ENCODE data around the gene CHRDL2. TPM values are rescaled to one million over a fixed set of nuclear protein-coding genes. Genes with fewer than 3 reads are reported as not detected.
"Not testable (repeated sequence)": the region's sequence is repeated elsewhere in the genome, so short reads cannot be mapped to it uniquely, and the experiment has no call there.

Gene CHRDL2
- total RNA-seq, 4 donors from 2014 or later, result not detected

- no peak for TF ChIP-seq POLR2A (IDR thresholded peaks at IDR 0.05)
- no peak for TF ChIP-seq CTCF (IDR thresholded peaks at IDR 0.05)
- no peak for DNase-seq (ENCODE audit: low spot score in 2 of 2)
- intact Hi-C loops (cut with DNase I; ENCODE audit: low total_unique reads), result no loop called here
- H3K4me3 ChIP-seq (ENCODE audit: low read depth, poor library complexity, severe bottlenecking), result no peak overlapping the region
- 76 to 77% methylated on average over 2 of the region's 2 CpGs for WGBS, 2 donors
Observed at GRCh38 chr11:74751303-74751702, 20.1 kb upstream of the CHRDL2 start.

DNA sequence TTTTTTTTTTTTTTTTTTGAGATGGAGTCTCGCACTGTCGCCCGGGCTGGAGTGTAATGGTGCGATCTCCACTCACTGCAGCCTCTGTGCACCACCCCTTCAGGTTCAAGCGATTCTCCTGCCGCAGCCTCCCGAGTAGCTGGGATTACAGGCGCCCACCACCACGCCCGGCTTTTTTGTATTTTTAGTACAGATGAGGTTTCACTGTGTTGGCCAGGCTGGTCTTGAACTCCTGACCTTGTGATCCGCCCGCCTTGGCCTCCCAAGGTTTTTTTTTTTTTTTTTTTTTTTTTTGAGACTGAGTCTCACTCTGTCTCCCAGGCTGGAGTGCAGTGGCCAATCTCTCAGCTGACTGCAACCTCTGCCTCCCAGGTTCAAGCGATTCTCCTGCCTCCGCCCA, 19.4 kb upstream of the CHRDL2 start:
- DNase-seq (ENCODE audit: low spot score in 2 of 2); H3K4me3 ChIP-seq (ENCODE audit: low read depth, poor library complexity, severe bottlenecking); intact Hi-C loops (cut with DNase I; ENCODE audit: low total_unique reads): not testable (repeated sequence)
- 94 to 95% methylated on average over 14 of the region's 14 CpGs for WGBS, 2 donors

DNA sequence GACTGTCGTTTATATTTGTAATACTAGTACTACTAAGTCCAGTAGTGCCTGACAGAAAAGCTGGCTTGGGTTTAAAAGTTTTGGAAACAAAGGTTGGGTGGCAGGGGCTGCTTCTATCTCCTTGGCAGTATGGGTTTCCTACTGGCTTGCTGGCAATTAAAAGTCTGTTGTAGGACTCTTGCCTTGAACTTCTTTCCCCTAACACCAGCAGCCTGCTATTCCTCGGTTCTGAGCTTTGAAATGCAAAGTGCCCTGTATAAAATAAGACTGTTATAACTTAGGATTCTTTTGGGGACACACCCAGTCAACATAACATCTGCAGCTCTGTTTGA, 18.7 kb upstream of the CHRDL2 start:
- DNase-seq (ENCODE audit: low spot score in 2 of 2), result no peak
- H3K4me3 ChIP-seq (ENCODE audit: low read depth, poor library complexity, severe bottlenecking), result peak overlapping the region; percentile 66
- no peak for TF ChIP-seq CTCF (IDR thresholded peaks at IDR 0.05)
- TF ChIP-seq POLR2A (IDR thresholded peaks at IDR 0.05), result no peak
- 3 to 7% methylated on average over 2 of the region's 2 CpGs for WGBS, 2 donors
- intact Hi-C loops (cut with DNase I; ENCODE audit: low total_unique reads), result no loop called here

- H3K4me3 ChIP-seq (ENCODE audit: low read depth, poor library complexity, severe bottlenecking), result peak overlapping the region; percentile 66
- peak; percentile 21 to 88 for DNase-seq (ENCODE audit: low spot score in 2 of 2)
- no peak for TF ChIP-seq POLR2A (IDR thresholded peaks at IDR 0.05)
- no peak for TF ChIP-seq CTCF (IDR thresholded peaks at IDR 0.05)
- intact Hi-C loops (cut with DNase I; ENCODE audit: low total_unique reads), result no loop called here
- 1% methylated on average over 30 to 41 of the region's 63 CpGs for WGBS, 2 donors
Observed at GRCh38 chr11:74749127-74749964, 18.1 kb upstream of the CHRDL2 start.

GRCh38 chr11:74748211-74749126, 17.2 kb upstream of the CHRDL2 start, which contains the start of gene RNF169:
Gene RNF169 (plus strand): TSS chr11:74748849. CDS start chr11:74748881, 32 bp downstream.
- no peak for TF ChIP-seq CTCF (IDR thresholded peaks at IDR 0.05)
- TF ChIP-seq POLR2A (IDR thresholded peaks at IDR 0.05), result no peak
- WGBS, 2 donors, result 0 to 1% methylated on average over 37 to 43 of the region's 47 CpGs
- DNase-seq (ENCODE audit: low spot score in 2 of 2), result peak; percentile 96 to 98
- intact Hi-C loops (cut with DNase I; ENCODE audit: low total_unique reads), result no loop called here
- peak within 1 kb of the TSS; percentile 66 for H3K4me3 ChIP-seq (ENCODE audit: low read depth, poor library complexity, severe bottlenecking)

- no peak overlapping the region for H3K4me3 ChIP-seq (ENCODE audit: low read depth, poor library complexity, severe bottlenecking)
- 98 to 99% methylated on average over 3 of the region's 3 CpGs for WGBS, 2 donors
- TF ChIP-seq CTCF (IDR thresholded peaks at IDR 0.05) (no peak), POLR2A (IDR thresholded peaks at IDR 0.05) (no peak)
- no peak for DNase-seq (ENCODE audit: low spot score in 2 of 2)
- intact Hi-C loops (cut with DNase I; ENCODE audit: low total_unique reads), result no loop called here
Observed at GRCh38 chr11:74746868-74747267, 15.6 kb upstream of the CHRDL2 start.
